H1 (cell line): ENCODE results near the gene MCM3. TPM values are rescaled to one million over a fixed set of nuclear protein-coding genes. Genes with fewer than 3 reads are reported as not detected.
A peak's percentile ranks its signal among the peaks of the same experiment; 100 is the strongest.

Source experiments
- CTCF ChIA-PET: fragments of 300-600 bp; sonication (Branson Sonifier 250); formaldehyde crosslinking; loops from one replicate; lab custom pipeline; 2021; ENCODE audit not compliant: partially characterized antibody; lab: Charles Lee
- POLR2A ChIA-PET: fragments of 300-600 bp; sonication (Branson Sonifier 250); formaldehyde crosslinking; loops from one replicate; lab custom pipeline; 2021; ENCODE audit warnings: inconsistent platforms; ENCODE audit not compliant: partially characterized antibody; lab: Charles Lee
- DNase-seq, 2 experiments: peaks; one replicate each; pipeline versions ENCODE4 v3.0.0 to v3.0.0-alpha.2; 2010 to 2022; ENCODE audit warnings: low spot score in 2 of 2, low read depth in 1 of 2, mixed read lengths in 1 of 2
- FAIRE-seq: peaks from 2 replicates; lab custom pipeline; 2011; peaks lifted over from hg19 to GRCh38; lab: Jason Lieb, UNC
- H2AFZ ChIP-seq: 2 replicates; pipeline ENCODE4 v1.8.1; 2012; ENCODE audit warnings: low read length, inconsistent platforms
- H2AK5ac ChIP-seq: 2 replicates; pipeline ENCODE4 v1.6.1; 2013; ENCODE audit warnings: low read depth, low read length
- H2BK120ac ChIP-seq: replicated peaks from 2 replicates; pipeline ENCODE3; 2013; ENCODE audit warnings: low read depth, low read length, inconsistent platforms
- H2BK12ac ChIP-seq: 2 replicates; pipeline ENCODE4 v1.6.1; 2013; ENCODE audit warnings: low read depth, low read length
- H2BK15ac ChIP-seq: 2 replicates; pipeline ENCODE4 v1.6.1; 2013; ENCODE audit warnings: low read length
- H2BK20ac ChIP-seq: 2 replicates; pipeline ENCODE4 v1.6.1; 2013; ENCODE audit warnings: low read length
- H2BK5ac ChIP-seq: 2 replicates; pipeline ENCODE4 v1.6.1; 2013; ENCODE audit warnings: low read depth, low read length
- H3K14ac ChIP-seq: 2 replicates; pipeline ENCODE4 v1.6.1; 2013; ENCODE audit warnings: inconsistent platforms; ENCODE audit not compliant: insufficient read length
- H3K18ac ChIP-seq: 2 replicates; pipeline ENCODE4 v1.6.1; 2013; ENCODE audit warnings: low read length; ENCODE audit errors: extremely low read depth
- H3K23ac ChIP-seq: 2 replicates; pipeline ENCODE4 v1.6.1; 2013; ENCODE audit warnings: inconsistent platforms; ENCODE audit not compliant: insufficient read length
- H3K23me2 ChIP-seq: 2 replicates; pipeline ENCODE4 v1.6.1; 2013; ENCODE audit warnings: low read depth, low read length
- H3K27ac ChIP-seq: 2 replicates; pipeline ENCODE4 v1.6.1; 2011; ENCODE audit warnings: low read depth, low read length, inconsistent platforms
- H3K27me3 ChIP-seq, 4 experiments: replicated peaks in 1 of 4; 1 replicate in 1 of 4; 2 replicates in 3 of 4; pipeline versions ENCODE4 v1.6.1 to v1.8.1; 2011 to 2013; ENCODE audit warnings: low read length in 3 of 4, mild to moderate bottlenecking in 3 of 4, inconsistent platforms in 2 of 4, mixed read lengths in 2 of 4, moderate library complexity in 1 of 4; ENCODE audit not compliant: control insufficient read depth in 3 of 4, insufficient read depth in 3 of 4; ENCODE audit errors: extremely low read depth in 1 of 4
- H3K36me3 ChIP-seq, 4 experiments: 2 replicates each; pipeline versions ENCODE4 v1.6.1 to v1.8.1; 2011 to 2013; ENCODE audit warnings: mild to moderate bottlenecking in 4 of 4, low read length in 3 of 4, moderate library complexity in 2 of 4, control low read depth in 1 of 4, inconsistent platforms in 1 of 4; ENCODE audit not compliant: insufficient read depth in 4 of 4, control insufficient read depth in 2 of 4
- H3K4ac ChIP-seq: replicated peaks from 2 replicates; pipeline ENCODE3; 2013; ENCODE audit warnings: low read length, low read depth, mixed read lengths, inconsistent platforms; ENCODE audit not compliant: insufficient read length
- H3K4me1 ChIP-seq, 4 experiments: replicated peaks in 1 of 4; 1 replicate in 1 of 4; 2 replicates in 3 of 4; pipeline versions ENCODE4 v1.6.1 to v1.8.1; 2011 to 2013; ENCODE audit warnings: low read length in 3 of 4, inconsistent platforms in 2 of 4, mixed read lengths in 1 of 4; ENCODE audit not compliant: insufficient read depth in 4 of 4, control insufficient read depth in 3 of 4
- H3K4me2 ChIP-seq, 2 experiments: 2 replicates each; pipeline versions ENCODE4 v1.6.1 to v1.8.1; 2011 to 2013; ENCODE audit warnings: low read depth in 2 of 2, low read length in 2 of 2, control low read depth in 1 of 2, inconsistent platforms in 1 of 2, mild to moderate bottlenecking in 1 of 2; ENCODE audit not compliant: insufficient read depth in 1 of 2
- H3K4me3 ChIP-seq, 4 experiments: fragments of 200-600, 300-600 bp in 1 of 4; sonication (generic), shearing (Covaris generic), sonication (Bioruptor Twin) in 1 of 4; 2 replicates each; pipeline versions ENCODE4 v1.5.1 to v1.8.1; 2011 to 2016; ENCODE audit warnings: low read length in 4 of 4, low read depth in 3 of 4, control low read depth in 2 of 4, inconsistent platforms in 2 of 4, mild to moderate bottlenecking in 2 of 4, mixed read lengths in 1 of 4, moderate library complexity in 1 of 4; ENCODE audit not compliant: insufficient read depth in 2 of 4; ENCODE audit errors: extremely low read depth in 1 of 4
- H3K56ac ChIP-seq: replicated peaks from 2 replicates; pipeline ENCODE3; 2013; ENCODE audit warnings: low read depth, mild to moderate bottlenecking, mixed read lengths, low read length, inconsistent platforms; ENCODE audit not compliant: insufficient read length
- H3K79me1 ChIP-seq: 2 replicates; pipeline ENCODE4 v1.6.1; 2013; ENCODE audit warnings: low read depth, low read length, control low read depth
- H3K79me2 ChIP-seq, 2 experiments: 2 replicates each; pipeline versions ENCODE4 v1.6.1 to v1.8.1; 2012 to 2013; ENCODE audit warnings: low read length in 2 of 2, mild to moderate bottlenecking in 2 of 2, inconsistent platforms in 1 of 2; ENCODE audit not compliant: insufficient read depth in 2 of 2, control insufficient read depth in 1 of 2
- H3K9ac ChIP-seq, 4 experiments: replicated peaks in 1 of 4; 1 replicate in 1 of 4; 2 replicates in 3 of 4; pipeline versions ENCODE4 v1.6.1 to v1.8.1; 2011 to 2013; ENCODE audit warnings: low read depth in 3 of 4, low read length in 3 of 4, control low read depth in 2 of 4, mild to moderate bottlenecking in 2 of 4, moderate library complexity in 2 of 4, inconsistent platforms in 1 of 4; ENCODE audit errors: extremely low read depth in 1 of 4
- H3K9me3 ChIP-seq, 2 experiments: 2 replicates each; pipeline versions ENCODE4 v1.6.1 to v1.8.1; 2012 to 2013; ENCODE audit warnings: mild to moderate bottlenecking in 2 of 2, moderate library complexity in 2 of 2, control low read depth in 1 of 2, inconsistent platforms in 1 of 2, low read depth in 1 of 2, low read length in 1 of 2, mixed read lengths in 1 of 2; ENCODE audit not compliant: insufficient read depth in 2 of 2
- H4K20me1 ChIP-seq, 2 experiments: replicated peaks in 1 of 2; 2 replicates each; pipeline versions ENCODE3 to v1.8.1; 2011 to 2013; ENCODE audit warnings: inconsistent platforms in 2 of 2, low read length in 2 of 2, mild to moderate bottlenecking in 1 of 2; ENCODE audit not compliant: insufficient read depth in 2 of 2, control insufficient read depth in 1 of 2
- H4K5ac ChIP-seq: 2 replicates; pipeline ENCODE4 v1.6.1; 2013; ENCODE audit warnings: low read length, low read depth, mixed read lengths, inconsistent platforms; ENCODE audit not compliant: insufficient read length
- H4K8ac ChIP-seq: 2 replicates; pipeline ENCODE4 v1.8.0; 2013; ENCODE audit warnings: mild to moderate bottlenecking, moderate library complexity, low read length, inconsistent platforms; ENCODE audit not compliant: insufficient read depth; ENCODE audit errors: extremely low read depth
- H4K91ac ChIP-seq: replicated peaks from 2 replicates; pipeline ENCODE3; 2013; ENCODE audit warnings: low read length, mixed read lengths, inconsistent platforms; ENCODE audit not compliant: insufficient read length
- CTCF ChIP-seq, 3 experiments: IDR thresholded peaks; 1 replicate in 2 of 3; 2 replicates in 1 of 3; pipeline versions ENCODE4 v1.5.1 to v1.6.1; 2011; ENCODE audit warnings: low read length in 3 of 3, mild to moderate bottlenecking in 3 of 3, inconsistent platforms in 2 of 3, low read depth in 1 of 3, moderate library complexity in 1 of 3; ENCODE audit not compliant: insufficient read depth in 1 of 3; ENCODE audit errors: control extremely low read depth in 1 of 3
- RAD21 ChIP-seq, 2 experiments: IDR thresholded peaks in 1 of 2; conservative IDR thresholded peaks in 1 of 2; 2 replicates each; pipeline ENCODE4 v1.6.1; 2011; ENCODE audit warnings: low read depth in 2 of 2, low read length in 2 of 2, improper control_type of control experiment in 1 of 2, inconsistent platforms in 1 of 2, mild to moderate bottlenecking in 1 of 2, moderate library complexity in 1 of 2
- RFX5 ChIP-seq: IDR thresholded peaks from 2 replicates; pipeline ENCODE4 v1.6.1; 2011; ENCODE audit warnings: low read depth, low read length, improper control_type of control experiment, borderline replicate concordance
- WGBS, 2 experiments: shearing (Covaris generic) in 1 of 2; methylation state at CpG; one replicate each; pipeline versions ENCODE4 v1.1.6 to v1.1.7; 2013 to 2015; ENCODE audit warnings: low lambda C conversion rate in 2 of 2, mixed read lengths in 2 of 2, inconsistent platforms in 1 of 2, low coverage in 1 of 2, missing lambda C conversion rate in 1 of 2; ENCODE audit not compliant: insufficient replicate concordance in 2 of 2, insufficient coverage in 1 of 2, insufficient read length in 1 of 2; ENCODE audit errors: extremely low coverage in 1 of 2, missing lambda C conversion rate in 1 of 2; 5-methylcytosine and 5-hydroxymethylcytosine counted together
- polyA plus RNA-seq, 7 experiments: library from polyadenylated mRNA; depleted of rRNA in 3 of 7; stranded (reverse) in 5 of 7; unstranded in 2 of 7; fragments of >200 nt in 5 of 7; fragments of 200-250 nt in 2 of 7; gene quantifications; 1 replicate in 5 of 7; 2 replicates in 1 of 7; 4 replicates in 1 of 7; pipeline versions ENCODE4 v1.2.1 to v1.2.3, GENCODE V29; 2011 to 2013; ENCODE audit warnings: missing spikeins in 2 of 7, mixed read lengths in 2 of 7
- total RNA-seq: library from RNA; stranded (reverse); fragmentation: NEBNext Ultra II Directional; extraction: Animal tissue kit (Norgen Biotek cat#: 25700); gene quantifications from 2 replicates; pipeline ENCODE4 v1.2.1, GENCODE V29; 2021

MCM3 gene
- total and polyA plus RNA-seq, 2 of the 8 experiments (the other 6 are each of a cell fraction or from before 2014, with no cell fraction given): 275 to 293 TPM

GRCh38 chr6:52263709-52264540 is 20.6 kb downstream of the MCM3 start:
- Histone ChIP-seq H3K18ac (no peak overlapping the region), H3K27me3 (no peaks in the 10 kb centered on the region), H2BK20ac (no peak overlapping the region), H4K20me1 (peaks cover 0 to 6% of the 10 kb centered on the region in 2 experiments), H2BK5ac (no peak overlapping the region), H4K8ac (no peak overlapping the region), H2BK15ac (no peak overlapping the region), H3K56ac (no peak overlapping the region), H2AFZ (no peak overlapping the region), H3K9ac (no peak overlapping the region), H2BK120ac (no peak overlapping the region), H3K27ac (no peak overlapping the region), H3K79me2 (no peaks in the 10 kb centered on the region), H4K91ac (no peak overlapping the region), H3K23ac (no peak overlapping the region), H3K14ac (no peak overlapping the region), H3K4me3 (no peak overlapping the region), H4K5ac (no peak overlapping the region), H3K4me2 (no peak overlapping the region), H2BK12ac (no peak overlapping the region), H2AK5ac (no peak overlapping the region), H3K4me1 (no peaks in the 10 kb centered on the region; a peak in 1 of 7 replicates), H3K4ac (no peak overlapping the region), H3K9me3 (no peaks in the 10 kb centered on the region), H3K36me3 (peaks cover 57 to 83% (median 76%) of the 10 kb centered on the region in 4 experiments), H3K79me1 (no peaks in the 10 kb centered on the region), H3K23me2 (no peaks in the 10 kb centered on the region)
- CTCF ChIA-PET: interaction anchor here (0.6 to 11.0 kb wide), 43 partner anchors 10 to 913 kb away, joined by 3 to 149 read pairs (median 4); partner anchors contain the start of genes MCM3 and PKHD1
- peak; percentile 68 for FAIRE-seq
- DNase-seq: peak; percentile 21 to 75
- WGBS, 2 experiments: 78% methylated on average over 11 of the region's 11 CpGs; no CpG with 5 or more reads in 1 of the 2 experiments
- TF ChIP-seq CTCF (IDR thresholded peaks at IDR 0.05; ENCODE audit: control extremely low read depth in 1 of 3, insufficient read depth in 1 of 3, low read depth in 1 of 3, low read length in 3 of 3) (peak; percentile 82 to 94 (median 88)), RAD21 (IDR thresholded peaks at IDR 0.05 in 1 of 2, conservative IDR thresholded peaks at IDR 0.05 in 1 of 2; ENCODE audit: low read depth in 2 of 2, low read length in 2 of 2) (peak; percentile 88), RFX5 (no peak)
- POLR2A ChIA-PET: interaction anchor here (0.7 to 15.5 kb wide), 8 partner anchors 9 to 109 kb away, joined by 3 to 198 read pairs (median 5); partner anchors contain the start of gene MCM3
